HepG2 (cell line): ENCODE measurements around the gene NOP9. TPM values are rescaled to one million over a fixed set of nuclear protein-coding genes. Genes with fewer than 3 reads are reported as not detected.

ENCODE experiments used
- ARNT2 ChIP-seq: sonication (generic); formaldehyde crosslinking; IDR thresholded peaks from 2 replicates; pipeline ENCODE4 v1.8.0; 2022; ENCODE audit warnings: mild to moderate bottlenecking, low read depth, missing genetic modification reagents, moderate library complexity
- ATF3 ChIP-seq: sonication (generic); formaldehyde crosslinking; IDR thresholded peaks from 2 replicates; pipeline ENCODE4 v1.4.0; 2020; ENCODE audit warnings: missing genetic modification reagents
- CREM ChIP-seq, 2 experiments: sonication (generic) in 1 of 2; formaldehyde crosslinking in 1 of 2; IDR thresholded peaks; 2 replicates each; pipeline versions ENCODE4 v1.4.0 to v1.6.1; 2016 to 2020; ENCODE audit warnings: antibody characterized with exemption in 1 of 2, mild to moderate bottlenecking in 1 of 2, missing genetic modification reagents in 1 of 2
- FOSL2 ChIP-seq: sonication (generic); formaldehyde crosslinking; IDR thresholded peaks from 2 replicates; pipeline ENCODE4 v1.4.0; 2020; ENCODE audit warnings: missing genetic modification reagents
- KAT7 ChIP-seq: IDR thresholded peaks from 2 replicates; pipeline ENCODE4 v1.6.1; 2018; ENCODE audit warnings: borderline replicate concordance, missing compliant biosample characterization
- MYPOP ChIP-seq: sonication (generic); formaldehyde crosslinking; IDR thresholded peaks from 2 replicates; pipeline ENCODE4 v1.8.1; 2023; ENCODE audit warnings: mild to moderate bottlenecking, moderate library complexity, missing genetic modification reagents
- NFE2L1 ChIP-seq: sonication (generic); formaldehyde crosslinking; IDR thresholded peaks from 2 replicates; pipeline ENCODE4 v1.4.0; 2020; ENCODE audit warnings: missing genetic modification reagents, mild to moderate bottlenecking, borderline replicate concordance
- PHB2 ChIP-seq: fragments of 450-650 bp; IDR thresholded peaks from 2 replicates; pipeline ENCODE4 v1.6.1; 2018; ENCODE audit not compliant: partially characterized antibody
- PRMT3 ChIP-seq: sonication (generic); formaldehyde crosslinking; IDR thresholded peaks from 2 replicates; pipeline ENCODE4 v1.8.1; 2022; ENCODE audit warnings: low read depth, mild to moderate bottlenecking, moderate library complexity, missing genetic modification reagents, borderline replicate concordance
- SKIL ChIP-seq: sonication (generic); formaldehyde crosslinking; IDR thresholded peaks from 2 replicates; pipeline ENCODE4 v1.8.0; 2022; ENCODE audit warnings: missing genetic modification reagents, mild to moderate bottlenecking, moderate library complexity, borderline replicate concordance
- SSRP1 ChIP-seq: IDR thresholded peaks from 2 replicates; pipeline ENCODE4 v1.6.1; 2016; ENCODE audit warnings: control low read depth
- SYNCRIP ChIP-seq: fragments of 200-400 bp; formaldehyde crosslinking; IDR thresholded peaks from 2 replicates; pipeline ENCODE4 v1.6.1; 2018; ENCODE audit warnings: mild to moderate bottlenecking, low read depth, low read length; ENCODE audit not compliant: insufficient read depth
- TBP ChIP-seq: sonication (generic); formaldehyde crosslinking; IDR thresholded peaks from 2 replicates; pipeline ENCODE4 v1.5.0; 2020; ENCODE audit warnings: missing genetic modification reagents
- ZBTB20 ChIP-seq: sonication (generic); formaldehyde crosslinking; IDR thresholded peaks from 2 replicates; pipeline ENCODE4 v1.8.1; 2023; ENCODE audit warnings: missing genetic modification reagents, low read depth, mild to moderate bottlenecking, borderline replicate concordance
- ZBTB46 ChIP-seq: sonication (generic); formaldehyde crosslinking; IDR thresholded peaks from 2 replicates; pipeline ENCODE4 v1.4.0; 2020; ENCODE audit warnings: mild to moderate bottlenecking, missing genetic modification reagents, borderline replicate concordance
- ZNF275 ChIP-seq: sonication (generic); formaldehyde crosslinking; IDR thresholded peaks from 2 replicates; pipeline ENCODE4 v1.8.0; 2022; ENCODE audit warnings: missing genetic modification reagents, mild to moderate bottlenecking, inconsistent platforms, borderline replicate concordance
- ZNF557 ChIP-seq: sonication (generic); formaldehyde crosslinking; IDR thresholded peaks from 2 replicates; pipeline ENCODE4 v1.4.0; 2020; ENCODE audit warnings: missing genetic modification reagents
- ZXDC ChIP-seq: sonication (generic); formaldehyde crosslinking; IDR thresholded peaks from 2 replicates; pipeline ENCODE4 v1.5.0; 2020; ENCODE audit warnings: mild to moderate bottlenecking, missing genetic modification reagents
- polyA plus RNA-seq, 8 experiments: library from polyadenylated mRNA; depleted of rRNA in 3 of 8; stranded (reverse) in 7 of 8; unstranded in 1 of 8; fragments of >200 nt; fragmentation: Illumina TruSeq in 4 of 8; extraction: Trizol in 4 of 8; gene quantifications; 2 replicates each; pipeline versions ENCODE4 v1.2.1 to v1.2.3, GENCODE V29; 2011 to 2016; ENCODE audit warnings: low read depth in 4 of 8, missing spikeins in 1 of 8, mixed read lengths in 1 of 8; ENCODE audit not compliant: insufficient read depth in 1 of 8
- total RNA-seq, 5 experiments: library from RNA; depleted of rRNA; stranded (reverse); fragments of >200 nt; fragmentation: Illumina TruSeq; extraction: Trizol; gene quantifications; 2 replicates each; pipeline ENCODE4 v1.2.3, GENCODE V29; 2016; ENCODE audit warnings: low read depth in 1 of 5

Gene NOP9
- total and polyA plus RNA-seq, 2 of the 13 experiments (the other 11 are each of a cell fraction or from before 2014, with no cell fraction given) = 24.5 to 61.6 TPM

GRCh38 chr14:24271134-24271833 is 28.4 kb upstream of the NOP9 start, which contains the start of gene RABGGTA (continued):
- TF ChIP-seq ZBTB46 (CRISPR knock-in tag) = peak; percentile 98; the same call in 1 of the 2 replicates
- TF ChIP-seq FOSL2 (CRISPR knock-in tag) = peak; percentile 81
- peak; percentile 100 for TF ChIP-seq ZNF275 (CRISPR knock-in tag)
- TF ChIP-seq PHB2 = no peak
- peak; percentile 99 for TF ChIP-seq ZNF557 (CRISPR knock-in tag)
- peak; percentile 82; the same call in 1 of the 2 replicates for TF ChIP-seq PRMT3 (CRISPR knock-in tag)
- TF ChIP-seq SYNCRIP = no peak
- TF ChIP-seq TBP = peak; percentile 99
- TF ChIP-seq SSRP1 (CRISPR knock-in tag) = peak; percentile 57
- TF ChIP-seq KAT7 (CRISPR knock-in tag) = peak; percentile 100
- peak; percentile 91 for TF ChIP-seq SKIL (CRISPR knock-in tag)
- TF ChIP-seq ZBTB20 (CRISPR knock-in tag) = peak; percentile 98
- TF ChIP-seq ATF3 (CRISPR knock-in tag) = peak; percentile 86
- TF ChIP-seq ARNT2 (CRISPR knock-in tag) = peak; percentile 99
- TF ChIP-seq MYPOP (CRISPR knock-in tag) = peak; percentile 98
- TF ChIP-seq ZXDC (CRISPR knock-in tag) = peak; percentile 98
- TF ChIP-seq CREM (IDR thresholded peaks at IDR 0.05) = peak; percentile 23; the same call in 1 of the 2 replicates
- no peak; the same call in 1 of the 2 replicates for TF ChIP-seq CREM (CRISPR knock-in tag; IDR thresholded peaks at IDR 0.05)
- no peak for TF ChIP-seq NFE2L1 (CRISPR knock-in tag)
